Natural killer cell (primary cell): ENCODE data around the gene GNB3. TPM values are rescaled to one million over a fixed set of nuclear protein-coding genes. Genes with fewer than 3 reads are reported as not detected.
"Not testable (repeated sequence)": the region's sequence is repeated elsewhere in the genome, so short reads cannot be mapped to it uniquely, and the experiment has no call there.

Experiments used
- ATAC-seq, 3 donors: fragments of 150-1000 bp in 2 of 3; fragments of 200-7000 bp in 1 of 3; cut with Tn5 transposase; 1 replicate in 1 of 3; 2 replicates in 2 of 3; pipeline ENCODE4 v1.10.0; 2021; ENCODE audit warnings: mild to moderate bottlenecking in 2 of 3, moderate library complexity in 2 of 3
- DNase-seq, 2 donors: peaks; one replicate each; pipeline versions ENCODE4 v3.0.0 to v3.0.0-alpha.2; 2013 to 2021; ENCODE audit warnings: mixed read lengths in 1 of 2
- H3K27ac ChIP-seq: one replicate; pipeline ENCODE4 v1.5.1; 2013; ENCODE audit warnings: mild to moderate bottlenecking, low read length
- H3K27me3 ChIP-seq: one replicate; pipeline ENCODE4 v1.6.1; 2013; ENCODE audit warnings: low read length; ENCODE audit not compliant: control insufficient read depth, insufficient read depth
- H3K36me3 ChIP-seq: one replicate; pipeline ENCODE4 v1.6.1; 2013; ENCODE audit warnings: low read length; ENCODE audit not compliant: control insufficient read depth, insufficient read depth
- H3K4me1 ChIP-seq: one replicate; pipeline ENCODE4 v1.6.1; 2013; ENCODE audit warnings: low read length; ENCODE audit not compliant: control insufficient read depth, insufficient read depth
- H3K4me3 ChIP-seq: one replicate; pipeline ENCODE4 v1.5.1; 2013; ENCODE audit warnings: low read length
- H3K9me3 ChIP-seq: one replicate; pipeline ENCODE4 v1.6.1; 2013; ENCODE audit warnings: low read length; ENCODE audit not compliant: control insufficient read depth, insufficient read depth
- H3K27ac Mint-ChIP-seq, 2 donors: one replicate each; pipeline ENCODE4 v1.8.0; 2022; ENCODE audit warnings: mild to moderate bottlenecking in 2 of 2, mixed read lengths in 2 of 2, moderate library complexity in 1 of 2
- H3K27me3 Mint-ChIP-seq, 2 donors: one replicate each; pipeline ENCODE4 v1.8.0; 2022; ENCODE audit warnings: low read depth in 2 of 2, mixed read lengths in 2 of 2
- H3K36me3 Mint-ChIP-seq: one replicate; pipeline ENCODE4 v1.8.0; 2022; ENCODE audit warnings: mixed read lengths
- H3K4me1 Mint-ChIP-seq, 2 donors: one replicate each; pipeline ENCODE4 v1.8.0; 2022; ENCODE audit warnings: mixed read lengths in 2 of 2
- H3K4me3 Mint-ChIP-seq: one replicate; pipeline ENCODE4 v1.8.0; 2022; ENCODE audit warnings: mild to moderate bottlenecking, moderate library complexity, mixed read lengths
- H3K9me3 Mint-ChIP-seq, 2 donors: one replicate each; pipeline ENCODE4 v1.8.0; 2022; ENCODE audit warnings: mixed read lengths in 2 of 2
- CTCF ChIP-seq: fragments of 200-600 bp; IDR thresholded peaks from one replicate; pipeline ENCODE4 v1.8.0; 2022; ENCODE audit warnings: antibody characterized with exemption
- WGBS: methylation state at CpG from one replicate; pipeline ENCODE4 v1.1.7; 2013; ENCODE audit warnings: missing lambda C conversion rate; ENCODE audit not compliant: insufficient coverage; 5-methylcytosine and 5-hydroxymethylcytosine counted together
- intact Hi-C: fragments of 100-400 bp; cut with micrococcal nuclease; formaldehyde crosslinking; loops from one replicate; pipeline ENCODE4 v1.14.2; 2022
- total RNA-seq, 4 donors: library from RNA; stranded (reverse); fragments of 120-200 nt in 1 of 4; gene quantifications; one replicate each; pipeline versions ENCODE4 v1.2.3 to v1.2.4, GENCODE V29; 2013 to 2022

GNB3 gene
- total RNA-seq, 3 donors from 2014 or later (not counting 1 experiment from before 2014, with no cell fraction given), result not detected

GRCh38 chr12:6868211-6869048 is 27.7 kb downstream of the GNB3 start:
- DNase-seq, result peak in 1 of 2 donors; percentile 36
- intact Hi-C loops, result loop anchor here (1.0 kb wide), 3 partner anchors 16 to 245 kb away; partner anchors contain the start of genes C1R and USP5

DNA sequence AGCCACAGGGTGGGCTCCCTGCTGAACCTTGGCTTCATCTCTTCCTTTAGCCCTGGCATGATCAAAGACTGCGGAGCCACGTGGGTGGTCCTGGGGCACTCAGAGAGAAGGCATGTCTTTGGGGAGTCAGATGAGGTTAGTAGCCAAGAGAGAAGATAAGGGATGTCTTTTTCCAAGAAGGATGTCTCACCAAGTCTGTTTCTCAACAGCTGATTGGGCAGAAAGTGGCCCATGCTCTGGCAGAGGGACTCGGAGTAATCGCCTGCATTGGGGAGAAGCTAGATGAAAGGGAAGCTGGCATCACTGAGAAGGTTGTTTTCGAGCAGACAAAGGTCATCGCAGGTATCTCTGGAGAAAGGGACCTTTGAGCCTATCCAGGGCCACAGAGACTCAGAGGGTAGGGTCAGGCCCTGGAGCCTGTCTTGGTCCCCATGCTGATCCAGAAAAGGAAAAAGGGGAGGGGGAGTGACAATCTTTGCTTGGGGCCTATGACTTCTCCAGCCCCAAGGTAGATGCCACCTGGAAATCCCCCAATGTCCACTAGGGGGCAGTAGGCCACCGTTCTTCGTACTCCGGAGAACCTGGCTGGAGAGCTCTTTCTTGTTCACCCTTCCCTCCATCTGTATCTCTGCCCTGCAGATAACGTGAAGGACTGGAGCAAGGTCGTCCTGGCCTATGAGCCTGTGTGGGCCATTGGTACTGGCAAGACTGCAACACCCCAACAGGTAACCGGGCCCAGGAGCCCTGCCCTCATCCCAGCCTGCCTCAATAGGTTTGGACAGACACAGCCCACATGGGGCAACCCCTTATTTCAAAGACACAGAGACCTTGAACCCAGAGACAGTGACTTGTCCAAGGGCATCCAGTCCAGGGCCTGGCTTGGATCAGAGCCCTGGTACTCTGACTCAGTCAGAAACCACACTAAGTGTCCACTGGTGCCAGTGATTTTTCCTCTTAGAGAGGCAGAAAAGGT is 28.6 kb downstream of the GNB3 start:
- peak overlapping the region; percentile 82 for H3K4me3 Mint-ChIP-seq
- Histone ChIP-seq H3K36me3 (peaks cover 23% of the 10 kb centered on the region), H3K9me3 (no peaks in the 10 kb centered on the region), H3K4me3 (no peak overlapping the region), H3K27me3 (no peaks in the 10 kb centered on the region), H3K4me1 (peaks cover 60% of the 10 kb centered on the region), H3K27ac (no peak overlapping the region)
- intact Hi-C loops, result loop anchor here (1.0 kb wide), 3 partner anchors 17 to 244 kb away; partner anchors contain the start of genes C1R and USP5
- H3K27ac Mint-ChIP-seq, result peak overlapping the region; percentile 72 to 84
- TF ChIP-seq CTCF, result peak; percentile 84
- H3K36me3 Mint-ChIP-seq, result no peaks in the 10 kb centered on the region
- H3K4me1 Mint-ChIP-seq, result peaks cover 44 to 58% of the 10 kb centered on the region in 2 donors
- ATAC-seq (peak in 1 of 3 donors; percentile 7), DNase-seq (peak; percentile 81 to 93)
- WGBS, result 47% methylated on average over 12 of the region's 12 CpGs
- no peaks in the 10 kb centered on the region for H3K27me3 Mint-ChIP-seq
- H3K9me3 Mint-ChIP-seq, result no peaks in the 10 kb centered on the region

More at GRCh38 chr12:6868211-6869048, 27.7 kb downstream of the GNB3 start:
- Mint-ChIP-seq H3K36me3 (no peaks in the 10 kb centered on the region), H3K4me3 (peak overlapping the region; percentile 82), H3K27ac (peak overlapping the region; percentile 72 to 84), H3K27me3 (no peaks in the 10 kb centered on the region), H3K4me1 (peaks cover 38 to 53% of the 10 kb centered on the region in 2 donors), H3K9me3 (no peaks in the 10 kb centered on the region)
- H3K4me3 ChIP-seq, result peak overlapping the region; percentile 48
- no peak for TF ChIP-seq CTCF
- no peaks in the 10 kb centered on the region for H3K27me3 ChIP-seq
- ATAC-seq, result no peak
- H3K36me3 ChIP-seq, result peaks cover 26% of the 10 kb centered on the region
- WGBS, result 19% methylated on average over 22 of the region's 22 CpGs
- H3K4me1 ChIP-seq, result peaks cover 51% of the 10 kb centered on the region
- peak overlapping the region; percentile 47 for H3K27ac ChIP-seq
- H3K9me3 ChIP-seq, result no peaks in the 10 kb centered on the region

- Histone ChIP-seq H3K4me1 (peaks cover 62% of the 10 kb centered on the region), H3K36me3 (peaks cover 19% of the 10 kb centered on the region)
- H3K27me3 ChIP-seq, intact Hi-C loops, H3K9me3 ChIP-seq, H3K4me3 ChIP-seq, H3K36me3 Mint-ChIP-seq, H3K9me3 Mint-ChIP-seq, H3K27me3 Mint-ChIP-seq, DNase-seq, ATAC-seq, H3K27ac ChIP-seq: not testable (repeated sequence)
- H3K27ac Mint-ChIP-seq, result peak overlapping the region in 1 of 2 donors; percentile 87
- peaks cover 44 to 64% of the 10 kb centered on the region in 2 donors for H3K4me1 Mint-ChIP-seq
- WGBS, result no CpG with 5 or more reads among the region's 4 CpGs
- H3K4me3 Mint-ChIP-seq, result peak overlapping the region; percentile 52
Measured at GRCh38 chr12:6870304-6870703, 29.6 kb downstream of the GNB3 start.
